Measurements from ENCODE around the gene DENND4B.
A peak's percentile ranks its signal among the peaks of the same experiment; 100 is the strongest.
"Not testable (repeated sequence)": the region's sequence is repeated elsewhere in the genome, so short reads cannot be mapped to it uniquely, and the experiment has no call there.

Gene DENND4B

DNA sequence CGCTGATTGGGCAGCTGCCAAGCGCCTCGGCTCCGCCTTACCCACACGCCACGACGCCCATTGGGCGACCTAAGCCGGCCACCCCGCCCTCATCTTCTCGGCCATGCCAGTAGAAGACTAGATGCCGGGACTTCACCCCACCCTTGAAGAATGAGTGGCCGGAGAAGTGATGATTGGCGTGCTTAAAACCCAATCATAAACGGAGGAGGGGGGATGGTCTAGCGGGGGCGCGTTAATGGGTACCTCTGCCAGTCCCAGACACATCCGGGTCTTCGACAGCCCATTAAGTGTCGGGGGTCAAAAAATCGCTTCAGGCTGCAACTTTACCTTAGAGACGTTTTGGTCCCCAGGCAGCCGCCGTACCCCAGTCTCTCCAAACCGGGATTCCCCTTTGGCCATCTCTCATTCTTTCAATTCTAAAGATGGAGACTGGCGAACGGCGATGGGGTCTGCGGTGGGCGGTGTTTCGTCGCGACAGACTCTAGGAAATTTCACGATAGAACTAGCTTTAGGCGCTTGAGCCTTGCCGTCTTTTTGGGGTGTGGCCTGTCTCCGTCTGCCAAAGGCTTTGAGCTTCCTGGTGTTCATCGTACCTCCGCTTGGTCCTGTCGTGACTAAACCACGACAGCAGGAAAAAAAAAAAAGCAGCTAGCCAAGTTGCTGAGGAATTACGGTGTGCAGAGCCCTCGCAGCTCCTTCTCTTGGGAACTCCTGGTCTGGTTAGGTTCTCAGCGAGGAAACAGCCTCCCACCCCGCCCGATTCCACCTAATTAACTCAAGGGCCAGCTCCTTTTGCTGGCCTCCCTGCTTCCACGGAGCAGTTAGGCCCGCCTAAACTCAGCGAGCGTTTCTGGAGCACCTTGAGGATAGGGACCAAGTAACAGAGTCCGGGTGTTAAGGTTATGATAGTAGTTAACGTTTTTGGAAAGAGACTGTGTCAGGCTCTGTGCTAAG is 23.3 kb downstream of the DENND4B start, which contains the start of gene GATAD2B:
GATAD2B (minus strand) TSS at position 1 of the 954 bp plus-strand sequence. CDS start 94,625 bp downstream, outside the sequence.
- DNase-seq: peak; percentile 100

DNA sequence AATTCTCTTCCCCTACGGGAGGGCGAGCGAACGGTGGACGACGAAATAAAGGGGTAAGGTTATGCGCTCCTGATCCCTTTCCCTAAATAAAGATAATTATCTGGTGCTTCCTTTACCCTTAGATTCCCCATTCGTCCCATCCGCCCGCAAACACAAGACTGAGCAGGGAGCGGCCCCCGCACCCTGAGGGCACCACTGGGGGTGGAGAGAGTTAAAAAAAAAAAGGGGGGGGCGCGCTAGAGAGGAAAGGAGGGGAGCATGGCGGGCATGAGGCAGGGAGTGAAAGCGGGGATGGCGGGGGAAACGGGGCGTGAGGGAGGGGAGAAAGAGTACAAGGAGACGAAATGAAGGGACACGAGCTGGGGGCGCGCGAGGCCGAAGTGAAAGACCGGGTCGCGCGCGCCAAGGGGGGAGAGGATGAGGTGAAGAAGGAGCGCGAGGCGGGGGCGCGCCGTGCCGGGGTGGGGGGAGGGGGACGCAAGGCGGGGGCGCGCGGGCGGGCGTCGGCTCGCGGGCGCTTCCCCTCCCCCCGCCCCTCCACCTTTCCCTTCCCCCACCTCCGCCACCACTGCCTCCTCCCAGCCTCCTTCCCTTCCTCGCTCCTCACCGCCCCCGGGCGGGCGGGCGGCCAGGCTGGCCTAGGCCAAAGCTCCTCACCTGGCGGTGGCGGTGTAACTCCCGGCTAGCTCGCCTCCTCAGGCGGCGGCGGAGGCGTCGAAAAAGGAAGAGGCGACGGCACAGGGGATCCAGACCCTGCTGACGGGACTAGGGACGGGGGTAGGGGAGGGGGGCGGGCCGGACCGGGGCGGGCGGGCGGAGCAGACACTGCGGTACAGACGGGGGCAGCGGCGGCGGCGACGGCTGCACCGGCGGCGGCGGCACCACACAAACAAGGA is 24.2 kb downstream of the DENND4B start:
- DNase-seq: peak; percentile 29

DNA sequence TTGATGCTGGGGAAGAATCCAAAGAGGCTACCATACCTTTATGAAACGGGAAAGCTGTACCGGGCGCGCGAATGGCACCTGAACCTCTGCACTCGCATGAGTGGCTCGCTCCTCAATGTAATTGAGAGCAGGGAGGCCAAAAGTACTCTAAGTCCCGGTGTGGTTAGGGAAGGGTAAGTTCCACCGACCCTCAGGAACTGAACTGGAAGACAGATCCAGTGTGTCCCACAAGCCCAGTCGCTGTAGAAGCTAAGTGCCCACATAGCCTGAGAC is 24.8 kb downstream of the DENND4B start:
- DNase-seq: no peak

DNA sequence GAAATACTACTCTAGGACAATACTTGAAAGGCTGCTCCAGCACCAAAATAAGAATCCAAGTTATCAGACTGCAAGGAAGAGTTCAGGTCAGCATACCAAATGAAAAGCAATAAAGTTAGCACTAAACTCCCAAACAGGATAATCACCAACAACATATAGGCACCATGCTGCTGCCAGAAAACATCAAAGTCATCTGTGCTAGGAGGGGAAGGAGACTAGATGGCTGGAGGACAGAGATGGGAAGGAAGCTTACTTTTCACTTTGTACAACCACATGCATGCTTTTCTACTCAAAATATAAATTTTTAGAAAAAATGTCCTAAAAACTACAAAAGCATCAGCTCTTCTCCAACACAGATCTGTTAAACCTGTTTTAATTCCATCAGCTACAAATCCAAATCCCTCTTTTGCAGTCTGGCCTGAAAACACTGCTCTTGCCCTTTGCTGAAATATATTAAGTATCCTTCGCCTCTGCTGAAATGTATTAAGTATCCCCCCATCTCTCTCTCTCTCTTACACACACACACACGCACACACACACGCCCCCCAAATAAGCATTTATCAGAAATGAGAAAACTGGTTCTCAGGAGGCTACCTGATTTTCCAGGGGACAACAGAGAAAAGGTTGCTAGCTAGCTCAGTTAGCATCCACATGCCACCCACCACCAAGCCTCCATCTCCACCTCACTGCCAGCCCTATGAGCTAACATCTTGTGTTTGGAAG is 25.3 kb downstream of the DENND4B start:
- DNase-seq: no peak

DNA sequence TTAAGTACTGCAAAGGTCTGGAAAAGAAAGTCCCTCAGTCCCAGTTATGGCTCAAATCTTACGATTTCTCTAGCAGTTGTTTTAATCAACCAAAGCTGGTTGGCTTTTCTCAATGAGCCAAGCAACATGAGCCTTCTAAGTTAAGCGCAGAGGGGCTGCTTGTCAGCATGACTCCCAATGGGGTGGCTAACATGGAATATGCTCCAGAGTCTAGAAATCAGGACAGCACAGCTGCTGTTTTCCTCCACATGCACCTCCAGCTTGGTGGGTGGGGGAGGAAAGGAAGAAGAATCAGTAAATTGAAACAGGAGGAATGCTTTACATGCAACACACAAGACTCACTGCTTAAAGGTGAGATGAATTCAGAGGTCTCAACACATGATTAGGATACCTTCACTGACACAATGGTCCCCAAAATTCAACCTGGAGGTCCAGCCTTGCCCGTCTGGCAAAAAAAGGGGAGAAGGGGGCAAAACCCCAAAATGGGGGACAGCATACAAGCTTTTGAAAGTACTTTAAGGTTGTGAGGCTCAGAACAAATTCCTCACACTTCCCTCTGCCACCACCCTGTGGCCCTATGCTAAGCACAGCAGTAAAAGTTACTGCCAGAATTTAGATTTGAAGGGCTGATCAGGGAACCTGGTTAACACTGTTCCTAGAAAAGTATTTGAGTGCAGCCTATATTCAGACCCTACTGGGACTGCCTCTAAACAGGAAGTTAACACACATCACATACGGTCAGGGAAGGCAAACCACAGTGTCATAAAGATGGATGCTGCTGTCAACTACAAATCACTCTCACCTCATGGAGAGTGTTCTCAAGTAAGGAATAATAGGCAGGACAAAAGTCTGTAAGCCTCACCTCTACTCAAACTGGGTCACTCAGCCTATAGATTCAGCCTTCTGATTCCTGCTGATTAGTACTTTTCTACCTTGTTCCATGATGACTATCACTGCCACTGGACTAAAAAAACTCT is 26.4 kb downstream of the DENND4B start:
- DNase-seq: peak; percentile 33

DNA sequence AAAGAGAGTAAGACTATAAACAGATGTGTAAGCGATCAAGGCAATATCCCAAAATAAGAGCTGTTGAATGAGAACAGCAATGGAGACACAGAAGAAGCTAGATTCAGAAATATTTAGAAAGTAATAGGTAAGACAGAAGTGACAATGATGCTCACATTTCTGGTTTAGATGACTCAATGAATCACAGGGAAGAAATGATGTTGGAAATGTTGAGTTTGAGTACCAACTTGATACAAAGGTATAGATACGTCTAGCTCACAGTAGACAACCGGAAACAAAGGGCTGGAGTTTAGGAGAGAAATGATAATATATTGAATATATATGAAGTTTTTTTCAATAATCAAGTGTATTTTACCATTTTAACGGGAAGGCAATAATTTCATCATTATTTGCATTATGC is 30.2 kb downstream of the DENND4B start:
- DNase-seq: no peak

DNA sequence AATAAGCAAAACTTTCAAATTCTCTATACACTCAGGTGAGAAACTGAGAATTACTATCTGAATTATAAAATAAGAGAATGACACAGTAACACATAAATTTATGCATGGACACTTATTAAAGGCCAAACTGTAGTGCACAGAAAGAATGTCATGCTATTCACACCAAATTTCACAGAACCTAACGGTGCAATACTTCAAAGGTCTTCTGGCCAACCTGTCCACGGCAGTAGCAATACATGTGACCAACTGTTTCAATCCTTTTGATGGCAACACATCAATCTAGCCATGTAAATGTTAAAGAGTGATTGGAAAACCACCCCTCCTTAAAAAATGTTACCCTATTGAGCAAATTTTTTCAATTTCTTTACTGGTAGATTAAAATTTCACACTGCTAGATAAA is 34.2 kb downstream of the DENND4B start:
- DNase-seq: no peak

DNA sequence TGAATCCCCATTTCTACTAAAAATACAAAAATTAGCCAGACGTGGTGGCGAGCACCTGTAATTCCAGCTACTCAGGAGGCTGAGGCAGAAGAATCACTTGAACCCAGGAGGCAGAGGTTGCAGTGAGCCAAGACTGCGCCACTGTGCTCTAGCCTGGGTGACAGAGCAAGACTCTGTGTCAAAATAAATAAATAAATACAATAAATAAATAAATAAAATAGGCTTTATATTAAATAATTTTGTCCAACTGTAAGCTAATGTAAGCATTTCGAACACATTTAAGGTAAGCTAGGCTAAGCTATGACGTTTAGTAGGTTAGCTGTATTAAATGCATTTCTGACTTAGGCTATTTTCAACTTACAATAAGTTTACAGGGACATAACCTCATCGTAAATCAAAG is 36.0 kb downstream of the DENND4B start:
- not testable (repeated sequence) for DNase-seq

DNA sequence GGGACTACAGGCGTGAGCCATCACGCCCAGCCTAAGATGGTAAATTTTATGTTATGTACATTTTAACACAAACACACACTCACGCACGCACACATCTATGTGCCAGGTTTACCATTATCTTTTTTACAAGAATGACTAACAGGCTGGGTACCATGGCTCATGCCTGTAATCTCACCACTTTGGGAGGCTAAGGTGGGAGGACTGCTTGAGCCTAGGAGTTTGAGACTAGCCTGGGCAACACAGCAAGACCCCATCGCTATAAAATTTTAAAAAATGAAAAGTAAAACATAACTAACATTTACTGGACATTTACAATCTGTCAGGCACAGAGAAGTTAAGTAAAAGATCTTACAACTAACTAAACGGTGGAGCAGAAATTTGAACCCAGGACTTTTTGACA is 38.4 kb downstream of the DENND4B start:
- no peak for DNase-seq

DNA sequence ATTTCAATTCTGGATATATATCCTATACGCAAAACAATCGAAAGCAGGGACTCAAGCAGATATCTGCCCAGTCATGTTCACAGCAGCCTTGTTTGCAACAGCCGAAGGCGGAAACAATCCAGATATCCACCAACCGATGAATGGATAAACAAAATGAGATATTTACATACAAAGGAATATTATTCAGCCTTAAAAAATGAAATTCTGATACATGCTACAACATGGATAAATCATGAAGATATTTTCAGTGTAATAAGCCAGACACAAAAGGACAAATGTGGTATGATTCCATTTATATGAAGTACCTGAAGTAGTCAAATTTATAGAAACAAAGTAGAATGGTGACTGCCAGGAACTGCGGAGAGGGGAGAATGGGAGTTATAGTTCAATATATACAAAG is 39.4 kb downstream of the DENND4B start:
- no peak for DNase-seq

DNA sequence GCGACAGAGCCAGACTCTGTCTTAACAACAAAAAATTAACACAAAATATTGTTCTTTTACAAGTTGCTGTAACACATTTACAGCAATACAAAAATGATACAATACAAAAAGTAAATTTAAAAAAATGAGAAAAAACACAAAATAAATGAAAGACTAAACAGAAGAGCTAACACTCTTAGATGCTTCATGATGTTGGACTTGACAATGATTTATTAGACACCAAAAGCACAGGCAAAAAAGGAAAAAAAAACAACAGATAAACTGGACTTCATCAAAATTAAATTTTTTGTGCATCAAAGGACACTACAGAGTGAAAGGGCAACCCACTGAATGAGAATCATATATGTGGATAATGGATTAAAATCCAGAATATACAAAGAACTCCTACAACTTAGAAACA is 40.1 kb downstream of the DENND4B start:
- DNase-seq: no peak

DNA sequence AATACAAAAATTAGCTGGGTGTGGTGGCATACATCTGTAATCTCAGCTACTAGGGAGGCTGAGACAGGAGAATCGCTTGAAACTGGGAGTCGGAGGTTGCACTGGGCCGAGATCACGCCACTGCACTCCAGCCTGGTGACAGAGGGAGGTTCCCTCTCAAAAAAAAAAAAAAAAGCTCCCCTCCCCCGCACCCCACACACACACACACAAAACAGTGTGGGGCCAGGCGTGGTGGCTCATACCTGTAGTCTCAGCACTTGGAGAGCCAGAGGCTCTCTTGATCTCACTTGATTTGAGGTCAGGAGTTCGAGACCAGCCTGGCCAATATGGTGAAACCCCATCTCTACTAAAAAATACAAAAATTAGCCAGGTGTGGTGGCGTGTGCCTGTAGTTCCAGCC is 40.6 kb downstream of the DENND4B start:
- DNase-seq: not testable (repeated sequence)

DNA sequence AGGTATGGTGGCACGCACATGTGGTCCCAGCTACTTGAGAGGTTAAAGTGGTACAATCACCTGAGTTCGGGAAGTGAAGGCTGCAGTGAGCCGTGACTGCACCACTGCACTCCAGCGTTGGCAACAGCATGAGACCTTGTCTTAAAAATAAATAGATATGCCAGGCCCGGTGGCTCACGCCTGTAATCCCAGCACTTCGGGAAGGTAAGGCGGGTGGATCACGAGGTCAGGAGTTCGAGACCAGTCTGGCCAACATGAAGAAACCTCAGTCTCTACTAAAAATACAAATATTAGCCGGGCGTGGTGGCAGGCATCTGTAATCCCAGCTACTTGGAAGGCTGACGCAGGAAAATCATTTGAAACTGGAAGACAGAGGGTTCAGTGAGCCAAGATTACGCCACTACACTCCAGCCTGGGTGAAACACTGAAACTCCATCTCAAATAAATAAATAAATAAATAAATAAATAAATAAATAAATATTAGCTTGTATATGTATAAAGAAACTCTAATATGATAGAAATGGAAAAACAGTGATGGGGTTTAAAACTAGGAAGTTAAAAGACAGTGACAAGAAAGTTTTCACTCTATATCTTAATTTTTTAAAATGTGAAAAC is 42.6 kb downstream of the DENND4B start:
- DNase-seq: no peak

DNA sequence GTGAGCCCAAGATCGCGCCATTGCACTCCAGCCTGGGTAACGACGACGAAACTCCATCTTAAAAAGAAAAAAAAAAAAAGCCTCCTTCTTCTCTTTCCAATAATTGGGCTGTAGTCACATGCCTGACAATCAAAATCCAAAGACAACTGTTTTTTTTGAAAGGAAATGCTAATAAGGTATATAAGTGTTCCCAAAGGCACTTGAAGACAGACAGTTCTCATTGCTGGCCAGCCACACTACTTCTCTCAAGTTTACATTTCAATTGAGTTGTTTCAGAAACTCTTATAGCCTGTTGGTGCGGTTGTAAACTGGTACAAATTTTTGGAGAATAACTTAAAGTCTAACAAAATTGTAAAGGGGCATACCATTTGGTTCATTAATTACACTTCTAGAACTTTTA is 47.0 kb downstream of the DENND4B start:
- no peak for DNase-seq

DNA sequence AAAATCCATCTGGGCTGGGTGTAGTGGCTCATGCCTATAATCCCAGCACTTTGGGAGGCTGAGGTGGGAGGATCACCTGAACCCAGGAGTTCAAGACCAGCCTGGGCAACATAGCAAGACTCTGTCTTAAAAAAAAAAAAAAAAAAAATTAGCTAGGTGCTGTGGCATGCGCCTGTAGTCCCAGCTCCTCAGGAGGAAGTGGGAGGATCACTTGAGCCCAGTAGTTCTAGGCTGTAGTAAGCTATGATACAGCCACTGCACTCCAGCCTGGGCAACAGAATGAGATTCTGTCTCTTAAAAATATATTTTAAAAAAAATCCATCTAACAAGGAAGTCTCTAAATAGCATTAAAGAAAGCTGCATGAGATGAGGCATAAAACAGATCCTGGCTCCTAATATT is 50.7 kb downstream of the DENND4B start:
- not testable (repeated sequence) for DNase-seq

DNA sequence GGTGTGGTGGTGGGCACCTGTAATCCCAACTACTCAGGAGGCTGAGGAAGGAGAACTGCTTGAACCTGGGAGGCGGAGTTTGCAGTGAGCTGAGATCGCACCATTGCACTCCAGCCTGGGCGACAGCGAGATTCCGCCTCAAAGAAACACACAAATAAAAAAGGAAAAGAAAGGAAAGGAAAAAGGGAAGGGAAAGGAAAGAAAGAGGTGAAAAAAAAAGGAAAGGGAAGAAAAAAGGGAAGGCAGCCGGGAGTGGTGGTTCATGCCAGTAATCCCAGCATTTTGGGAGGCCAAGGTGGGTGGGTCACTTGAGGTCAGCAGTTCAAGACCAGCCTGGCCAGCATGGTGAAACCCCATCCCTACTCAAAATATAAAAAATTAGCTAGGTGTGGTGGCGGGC is 55.5 kb downstream of the DENND4B start:
- DNase-seq: not testable (repeated sequence)

DNA sequence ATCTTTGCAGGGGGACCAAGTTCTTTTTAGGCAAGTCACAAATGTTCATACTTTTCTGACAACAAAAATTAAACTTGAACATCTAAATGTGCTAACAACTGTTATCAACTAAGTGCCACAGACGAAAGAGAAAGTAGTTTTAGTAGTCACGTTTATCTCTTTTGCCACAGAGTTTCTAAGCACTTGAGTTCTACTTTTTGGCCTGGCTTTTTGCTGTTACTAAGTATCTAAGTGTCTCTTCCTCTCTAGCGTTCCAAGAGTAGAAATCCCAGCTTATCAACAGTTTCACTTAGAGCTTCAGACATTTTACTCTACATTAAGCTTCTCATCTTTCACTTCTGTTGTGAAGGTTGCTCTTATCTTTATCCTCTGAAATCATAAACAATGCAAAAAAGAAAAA is 58.0 kb downstream of the DENND4B start:
- DNase-seq: no peak

DNA sequence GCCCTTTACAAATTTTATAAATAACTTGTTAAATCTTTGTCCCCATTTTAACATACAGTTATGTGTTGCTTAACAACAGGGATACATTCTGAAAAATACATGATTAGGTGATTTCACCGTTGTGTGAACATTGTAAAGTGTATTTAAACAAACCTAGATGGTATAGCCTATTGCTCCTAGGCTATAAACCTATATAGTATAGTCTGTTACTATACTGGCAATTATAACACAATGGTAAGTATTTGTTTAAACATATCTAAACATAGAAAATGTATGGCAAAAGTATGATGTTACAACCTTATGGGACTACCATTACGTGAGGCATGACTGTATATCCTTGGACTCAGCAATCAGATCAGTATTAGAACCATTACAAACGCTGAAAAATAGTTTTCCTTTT is 60.4 kb downstream of the DENND4B start:
- no peak for DNase-seq

DNA sequence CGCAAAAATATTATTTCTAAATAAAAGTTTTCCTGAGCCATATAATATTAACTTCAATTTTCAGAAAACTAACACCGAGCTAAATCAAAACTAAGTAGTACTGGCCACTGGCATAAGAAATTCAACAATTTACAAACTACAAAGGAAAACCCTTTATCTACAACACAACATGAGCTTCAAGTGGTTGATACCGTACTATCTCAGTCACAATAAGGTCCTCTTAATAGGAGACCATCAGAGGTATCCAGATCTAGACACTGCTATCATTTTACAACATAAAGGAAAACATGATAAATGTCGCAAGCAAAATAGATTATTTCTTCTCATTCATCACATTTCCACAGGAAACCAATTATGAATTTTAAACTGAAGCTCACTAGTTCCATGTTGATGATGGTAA is 63.3 kb downstream of the DENND4B start:
- DNase-seq: no peak

DNA sequence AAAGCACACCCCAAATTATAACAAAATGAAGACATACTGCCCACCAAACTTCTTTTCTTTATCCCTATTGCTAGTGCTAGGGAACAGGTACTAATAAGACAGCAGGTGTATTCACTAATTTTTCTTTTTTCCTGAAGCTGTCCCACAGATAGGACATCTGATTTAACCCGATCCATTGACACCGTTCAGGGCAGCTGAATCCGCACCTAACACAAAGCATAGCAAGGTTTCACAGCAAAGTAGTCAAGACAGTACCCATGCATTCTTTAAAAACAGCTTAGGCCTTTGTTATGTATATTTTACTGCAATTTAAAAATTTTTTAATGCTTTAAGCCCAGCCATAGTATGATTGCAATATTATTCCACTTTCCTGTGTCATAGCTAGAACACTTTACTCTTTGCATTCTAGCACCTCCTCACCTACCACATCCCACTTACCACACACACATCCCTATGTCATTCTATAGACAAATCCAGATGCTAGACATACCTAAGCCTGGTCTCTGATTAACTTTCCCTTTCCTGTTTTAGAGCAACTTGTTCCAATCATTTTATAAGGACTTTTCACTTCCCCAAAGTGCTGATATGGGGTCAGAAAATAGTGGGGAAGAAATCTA is 64.1 kb downstream of the DENND4B start:
- peak; percentile 43 for DNase-seq

DNA sequence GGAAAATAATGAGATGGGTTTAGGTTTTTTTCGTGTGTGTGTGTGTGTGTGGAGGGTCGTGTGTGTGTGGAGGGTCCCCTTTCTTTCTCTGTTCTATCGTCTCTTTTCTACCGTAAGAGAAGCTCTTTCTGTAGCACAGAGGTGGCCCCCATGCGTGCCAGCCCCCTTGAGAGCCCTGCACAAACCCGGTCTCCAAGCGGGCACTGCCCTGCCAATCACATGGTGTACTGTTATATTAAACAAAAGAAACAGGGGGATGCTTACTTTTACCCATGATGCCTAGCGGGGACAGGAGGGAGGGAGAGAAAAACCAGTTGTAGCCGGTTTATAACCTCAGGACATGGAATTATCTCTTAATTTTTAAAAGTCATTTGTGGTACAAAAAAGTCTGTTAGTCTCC is 64.8 kb downstream of the DENND4B start:
- peak; percentile 46 for DNase-seq
